Measurements from ENCODE around the gene TMEM250. TPM values are rescaled to one million over a fixed set of nuclear protein-coding genes. Genes with fewer than 3 reads are reported as not detected.

TMEM250 gene
- total and polyA plus RNA-seq, 9 of the 15 experiments (the other 6 are each of a cell fraction or from before 2014, with no cell fraction given): 0.32 to 44.6 (median 12.2) TPM

DNA sequence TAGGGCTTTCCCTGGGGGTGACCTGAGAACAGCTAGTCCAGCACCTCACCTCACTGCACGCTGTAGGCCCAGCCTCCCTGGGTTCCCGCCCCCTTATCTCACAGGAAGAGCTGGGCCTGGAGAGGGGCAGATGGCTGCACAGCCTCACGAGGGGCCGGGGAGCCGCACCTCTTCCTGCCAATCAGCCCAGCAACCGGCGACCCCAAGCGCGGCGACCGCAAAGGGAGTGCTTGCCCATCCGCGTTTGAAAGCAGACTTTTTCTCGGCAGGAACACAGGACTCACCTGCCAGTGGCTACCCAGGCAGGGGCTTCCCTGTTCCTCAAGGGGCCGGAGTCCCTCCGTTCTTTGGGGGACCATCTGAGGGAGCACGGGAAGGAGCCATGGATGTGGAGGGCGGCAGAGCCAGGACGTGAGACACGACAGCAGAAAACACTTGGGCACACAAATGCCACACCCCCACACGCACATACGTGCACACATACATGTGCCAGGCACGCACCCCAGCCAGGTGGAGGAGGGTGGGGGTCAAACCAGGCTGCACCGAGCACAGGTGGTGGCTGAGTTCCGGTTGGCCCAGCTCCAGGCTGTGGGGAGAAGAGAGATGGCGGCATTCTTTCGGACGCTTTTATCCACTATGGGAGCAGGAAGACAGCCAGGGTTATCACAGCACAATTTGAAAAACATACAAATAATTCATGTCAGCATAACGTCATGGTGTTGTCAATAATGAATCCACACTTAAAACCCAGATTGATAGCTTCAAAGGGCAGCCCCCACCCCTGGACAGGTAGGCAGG lies 11.3 kb downstream of the TMEM250 start (continued):
- peak in 2 of 3 experiments; percentile 56 to 66 for TF ChIP-seq YY1 (IDR thresholded peaks at IDR 0.05; ENCODE audit: borderline replicate concordance in 1 of 3, control insufficient read depth in 1 of 3, extremely low read depth in 1 of 3, insufficient read depth in 3 of 3, insufficient read length in 1 of 3, insufficient replicate concordance in 2 of 3, low read depth in 1 of 3, low read length in 2 of 3)
- 0 out of 2 replicates have a peak, but pooled peaks have one; percentile 21 for TF ChIP-seq ETV1 (tag; conservative IDR thresholded peaks at IDR 0.05; ENCODE audit: low read depth)
- peak; percentile 26; the same call in 1 of the 2 replicates for TF ChIP-seq MAFG (tag; conservative IDR thresholded peaks at IDR 0.05)
- TF ChIP-seq HDAC1 (IDR thresholded peaks at IDR 0.05): peak in 1 of 2 experiments; percentile 53; a peak in 2 of 4 replicates
- peak; percentile 64 for TF ChIP-seq MEIS2 (IDR thresholded peaks at IDR 0.05; ENCODE audit: partially characterized antibody)
- TF ChIP-seq, protein P1, sequence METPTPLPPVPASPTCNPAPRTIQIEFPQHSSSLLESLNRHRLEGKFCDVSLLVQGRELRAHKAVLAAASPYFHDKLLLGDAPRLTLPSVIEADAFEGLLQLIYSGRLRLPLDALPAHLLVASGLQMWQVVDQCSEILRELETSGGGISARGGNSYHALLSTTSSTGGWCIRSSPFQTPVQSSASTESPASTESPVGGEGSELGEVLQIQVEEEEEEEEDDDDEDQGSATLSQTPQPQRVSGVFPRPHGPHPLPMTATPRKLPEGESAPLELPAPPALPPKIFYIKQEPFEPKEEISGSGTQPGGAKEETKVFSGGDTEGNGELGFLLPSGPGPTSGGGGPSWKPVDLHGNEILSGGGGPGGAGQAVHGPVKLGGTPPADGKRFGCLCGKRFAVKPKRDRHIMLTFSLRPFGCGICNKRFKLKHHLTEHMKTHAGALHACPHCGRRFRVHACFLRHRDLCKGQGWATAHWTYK (CRISPR knock-in tag; IDR thresholded peaks at IDR 0.05): 0 out of 2 replicates have a peak, but pooled peaks have one; percentile 19
- TF ChIP-seq CBX3 (IDR thresholded peaks at IDR 0.05; ENCODE audit: borderline replicate concordance in 1 of 2, low read length in 2 of 2): peak in 1 of 2 experiments; percentile 35; a peak in 1 of 3 replicates
- TF ChIP-seq CXXC5 (CRISPR knock-in tag; IDR thresholded peaks at IDR 0.05): peak; percentile 37
- TF ChIP-seq HLTF (IDR thresholded peaks at IDR 0.05): 0 out of 2 replicates have a peak, but pooled peaks have one; percentile 57
- TF ChIP-seq CBFA2T3 (IDR thresholded peaks at IDR 0.05): peak; percentile 75
- TF ChIP-seq NCOA6 (IDR thresholded peaks at IDR 0.05): no peak
- peak; percentile 73 for TF ChIP-seq POLR2A (conservative IDR thresholded peaks at IDR 0.05)
- peak; percentile 38; the same call in 1 of the 2 replicates for TF ChIP-seq MIER1 (IDR thresholded peaks at IDR 0.05; ENCODE audit: low read depth)
- peak; percentile 40 for TF ChIP-seq POLR2B (IDR thresholded peaks at IDR 0.05; ENCODE audit: low read depth, partially characterized antibody)
- no peak for TF ChIP-seq GMEB1 (CRISPR knock-in tag; IDR thresholded peaks at IDR 0.05)
- no peak for TF ChIP-seq DEAF1 (CRISPR knock-in tag; IDR thresholded peaks at IDR 0.05)
- no peak for TF ChIP-seq ATF1 (CRISPR knock-in tag; IDR thresholded peaks at IDR 0.05)
- TF ChIP-seq ATF1 (tag; IDR thresholded peaks at IDR 0.05): 0 out of 2 replicates have a peak, but pooled peaks have one; percentile 25
